ENCODE measurements around the gene BOC.

The BOC gene

GRCh38 chr3:113193719-113194118 lies 17.6 kb upstream of the BOC start:
- no peak for DNase-seq (ENCODE audit: low read depth in 2 of 2)

GRCh38 chr3:113194823-113195401 lies 16.4 kb upstream of the BOC start:
- no peak for DNase-seq (ENCODE audit: low read depth in 2 of 2)

- DNase-seq (ENCODE audit: low read depth in 2 of 2), result no peak
Observed at GRCh38 chr3:113200351-113200750, 11.0 kb upstream of the BOC start.

- DNase-seq (ENCODE audit: low read depth in 2 of 2), result no peak
Observed at GRCh38 chr3:113200946-113201345, 10.4 kb upstream of the BOC start.

GRCh38 chr3:113204371-113204770 lies 7.0 kb upstream of the BOC start:
- no peak for DNase-seq (ENCODE audit: low read depth in 2 of 2)

- DNase-seq (ENCODE audit: low read depth in 2 of 2), result no peak
Observed at GRCh38 chr3:113205481-113205880, 5.9 kb upstream of the BOC start.

- no peak for DNase-seq (ENCODE audit: low read depth in 2 of 2)
Observed at GRCh38 chr3:113210604-113211329, 590 bp upstream of the BOC start.

- no peak for DNase-seq (ENCODE audit: low read depth in 2 of 2)
Observed at GRCh38 chr3:113212150-113212843, 940 bp downstream of the BOC start.

GRCh38 chr3:113212844-113213375 lies 1.6 kb downstream of the BOC start:
- DNase-seq (ENCODE audit: low read depth in 2 of 2), result no peak

GRCh38 chr3:113213896-113214587 lies 2.7 kb downstream of the BOC start:
- no peak for DNase-seq (ENCODE audit: low read depth in 2 of 2)

GRCh38 chr3:113214917-113215595 lies 3.7 kb downstream of the BOC start:
- DNase-seq (ENCODE audit: low read depth in 2 of 2), result no peak

GRCh38 chr3:113216393-113216792 lies 5.0 kb downstream of the BOC start:
- DNase-seq (ENCODE audit: low read depth in 2 of 2), result no peak

GRCh38 chr3:113218011-113218680 lies 6.8 kb downstream of the BOC start:
- no peak for DNase-seq (ENCODE audit: low read depth in 2 of 2)

- no peak for DNase-seq (ENCODE audit: low read depth in 2 of 2)
Observed at GRCh38 chr3:113218681-113219045, 7.3 kb downstream of the BOC start.

- no peak for DNase-seq (ENCODE audit: low read depth in 2 of 2)
Observed at GRCh38 chr3:113219605-113220300, 8.4 kb downstream of the BOC start.

- DNase-seq (ENCODE audit: low read depth in 2 of 2), result no peak
Observed at GRCh38 chr3:113220721-113221120, 9.4 kb downstream of the BOC start.

- DNase-seq (ENCODE audit: low read depth in 2 of 2), result no peak
Observed at GRCh38 chr3:113221721-113222257, 10.4 kb downstream of the BOC start.

GRCh38 chr3:113222451-113223086 lies 11.2 kb downstream of the BOC start:
- DNase-seq (ENCODE audit: low read depth in 2 of 2), result no peak

- no peak for DNase-seq (ENCODE audit: low read depth in 2 of 2)
Observed at GRCh38 chr3:113223475-113224281, 12.3 kb downstream of the BOC start.

Data from stimulated activated CD4-positive, alpha-beta T cell treated with anti-CD3 and anti-CD28 coated beads, Interleukin-1b, Interleukin-23, amount 100 ng/mL, for 1 hour (primary cell).